HEK293T (cell line): ENCODE measurements around the gene PORCN.

Source experiments
- CTCF ChIA-PET: fragments of 350-600 bp; formaldehyde crosslinking; extraction: SDS; loops from one replicate; lab custom pipeline; 2021; ENCODE audit warnings: antibody characterized with exemption, inconsistent platforms; lab: Yijun Ruan, JAX
- POLR2A ChIA-PET: fragments of 350-600 bp; formaldehyde crosslinking; extraction: SDS; loops from one replicate; lab custom pipeline; 2020; ENCODE audit warnings: antibody characterized with exemption, inconsistent platforms; lab: Yijun Ruan, JAX
- DNase-seq: peaks from one replicate; pipeline ENCODE4 v3.0.0; 2012; ENCODE audit warnings: mixed read lengths; ENCODE audit errors: extremely low spot score
- ARNT ChIP-seq: fragments of 450-650 bp; IDR thresholded peaks from 2 replicates; pipeline ENCODE4 v1.6.1; 2017; ENCODE audit warnings: mild to moderate bottlenecking
- BHLHE40 ChIP-seq: fragments of 450-650 bp; IDR thresholded peaks from 2 replicates; pipeline ENCODE4 v1.6.1; 2016; ENCODE audit warnings: mild to moderate bottlenecking, moderate library complexity, borderline replicate concordance
- CTBP1 ChIP-seq: fragments of 450-650 bp; IDR thresholded peaks from 2 replicates; pipeline ENCODE4 v1.6.1; 2016; ENCODE audit warnings: borderline replicate concordance
- ELF4 ChIP-seq: fragments of 450-650 bp; IDR thresholded peaks from 2 replicates; pipeline ENCODE4 v1.6.1; 2017; ENCODE audit warnings: antibody characterized with exemption
- FOXA1 ChIP-seq: fragments of 450-650 bp; IDR thresholded peaks from 2 replicates; pipeline ENCODE4 v1.6.1; 2016; ENCODE audit warnings: mild to moderate bottlenecking
- FOXK2 ChIP-seq: fragments of 450-650 bp; IDR thresholded peaks from 2 replicates; pipeline ENCODE4 v1.6.1; 2016; ENCODE audit warnings: mild to moderate bottlenecking
- FOXM1 ChIP-seq: fragments of 450-650 bp; IDR thresholded peaks from 2 replicates; pipeline ENCODE4 v1.6.1; 2017; ENCODE audit warnings: mild to moderate bottlenecking, borderline replicate concordance
- HDGF ChIP-seq: fragments of 450-650 bp; IDR thresholded peaks from 2 replicates; pipeline ENCODE4 v1.6.1; 2017; ENCODE audit warnings: antibody characterized with exemption, borderline replicate concordance
- L3MBTL2 ChIP-seq: fragments of 450-650 bp; conservative IDR thresholded peaks from 2 replicates; pipeline ENCODE4 v1.6.1; 2016; ENCODE audit warnings: mild to moderate bottlenecking
- LEF1 ChIP-seq: fragments of 450-650 bp; IDR thresholded peaks from 2 replicates; pipeline ENCODE4 v1.6.1; 2017; ENCODE audit warnings: mild to moderate bottlenecking, borderline replicate concordance
- NFRKB ChIP-seq: fragments of 450-650 bp; IDR thresholded peaks from 2 replicates; pipeline ENCODE4 v1.6.1; 2016; ENCODE audit warnings: mild to moderate bottlenecking, moderate library complexity
- PKNOX1 ChIP-seq: fragments of 450-650 bp; IDR thresholded peaks from 2 replicates; pipeline ENCODE4 v1.6.1; 2016
- SP1 ChIP-seq: fragments of 450-650 bp; IDR thresholded peaks from 2 replicates; pipeline ENCODE4 v1.6.1; 2017
- SUZ12 ChIP-seq: fragments of 450-650 bp; IDR thresholded peaks from 2 replicates; pipeline ENCODE4 v1.6.1; 2016; ENCODE audit warnings: mild to moderate bottlenecking
- TARDBP ChIP-seq: fragments of 450-650 bp; IDR thresholded peaks from 2 replicates; pipeline ENCODE4 v1.6.1; 2016
- ZNF384 ChIP-seq: fragments of 450-650 bp; IDR thresholded peaks from 2 replicates; pipeline ENCODE4 v1.6.1; 2016

Gene PORCN

DNA sequence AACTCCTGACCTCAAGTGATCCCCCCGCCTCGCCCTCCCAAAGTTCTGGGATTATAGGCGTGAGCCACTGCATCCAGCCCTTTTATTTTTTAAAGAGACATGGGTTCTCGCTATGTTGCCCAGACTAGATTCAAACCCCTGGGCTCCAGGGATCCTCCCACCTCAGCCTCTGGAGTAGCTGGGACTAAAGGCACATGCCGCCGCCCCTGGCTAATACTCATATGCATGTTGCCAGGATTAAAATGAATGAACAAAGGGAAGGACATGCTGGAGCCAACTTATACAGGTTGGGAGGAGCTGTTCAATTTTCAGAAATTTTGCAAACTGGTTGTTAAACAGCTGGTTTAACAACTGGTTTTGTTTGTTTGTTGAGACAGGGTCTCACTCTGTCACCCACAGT lies 34.2 kb upstream of the PORCN start:
- ChIA-PET POLR2A (interaction anchor here (1.2 kb wide), 1 partner anchor 33 kb away, joined by 3 read pairs; no protein-coding TSS in a partner anchor), CTCF (no interaction called here)
- TF ChIP-seq FOXK2 (no peak), SUZ12 (no peak), FOXA1 (no peak), LEF1 (no peak), FOXM1 (no peak), L3MBTL2 (no peak), BHLHE40 (no peak), ZNF384 (no peak), PKNOX1 (no peak), HDGF (no peak), TARDBP (no peak)
- no peak for DNase-seq

GRCh38 chrX:48475296-48475695 lies 33.5 kb upstream of the PORCN start:
- ChIA-PET CTCF (no interaction called here), POLR2A (interaction anchor here (0.6 to 1.1 kb wide), 2 partner anchors 8 to 11 kb away, joined by 3 to 4 read pairs; no protein-coding TSS in a partner anchor)
- TF ChIP-seq TARDBP (no peak), SUZ12 (no peak), ARNT (no peak), BHLHE40 (no peak), FOXK2 (no peak), LEF1 (no peak)
- no peak for DNase-seq

- TF ChIP-seq PKNOX1, result no peak
- peak; percentile 78 for TF ChIP-seq L3MBTL2
- TF ChIP-seq ZNF384, result no peak
- TF ChIP-seq FOXA1, result no peak
- TF ChIP-seq SP1, result no peak
- no peak for TF ChIP-seq FOXM1
- no peak for TF ChIP-seq ELF4
- no peak for TF ChIP-seq CTBP1
- TF ChIP-seq ARNT, result peak; percentile 32; the same call in 1 of the 2 replicates
- no peak for TF ChIP-seq HDGF
- TF ChIP-seq BHLHE40, result no peak
- no peak for TF ChIP-seq NFRKB
- TF ChIP-seq SUZ12, result 0 out of 2 replicates have a peak, but pooled peaks have one; percentile 32
- TF ChIP-seq FOXK2, result no peak
- peak; percentile 86 for TF ChIP-seq TARDBP
- no peak for TF ChIP-seq LEF1
- DNase-seq, result peak; percentile 81
- CTCF ChIA-PET, result no interaction called here
- POLR2A ChIA-PET, result interaction anchor here (1.1 kb wide), 1 partner anchor 9 kb away, joined by 4 read pairs; no protein-coding TSS in a partner anchor
Measured at GRCh38 chrX:48475774-48476577, 32.8 kb upstream of the PORCN start, which contains the start of gene FTSJ1. TSS of gene FTSJ1 (plus strand) at chrX:48476199. CDS start at chrX:48478048, 1,849 bp downstream.

- DNase-seq, result no peak
- CTCF ChIA-PET, result no interaction called here
- POLR2A ChIA-PET, result interaction anchor here (0.5 kb wide), 1 partner anchor 16 kb away, joined by 4 read pairs; no protein-coding TSS in a partner anchor
Measured at GRCh38 chrX:48476919-48477318, 31.9 kb upstream of the PORCN start.

DNA sequence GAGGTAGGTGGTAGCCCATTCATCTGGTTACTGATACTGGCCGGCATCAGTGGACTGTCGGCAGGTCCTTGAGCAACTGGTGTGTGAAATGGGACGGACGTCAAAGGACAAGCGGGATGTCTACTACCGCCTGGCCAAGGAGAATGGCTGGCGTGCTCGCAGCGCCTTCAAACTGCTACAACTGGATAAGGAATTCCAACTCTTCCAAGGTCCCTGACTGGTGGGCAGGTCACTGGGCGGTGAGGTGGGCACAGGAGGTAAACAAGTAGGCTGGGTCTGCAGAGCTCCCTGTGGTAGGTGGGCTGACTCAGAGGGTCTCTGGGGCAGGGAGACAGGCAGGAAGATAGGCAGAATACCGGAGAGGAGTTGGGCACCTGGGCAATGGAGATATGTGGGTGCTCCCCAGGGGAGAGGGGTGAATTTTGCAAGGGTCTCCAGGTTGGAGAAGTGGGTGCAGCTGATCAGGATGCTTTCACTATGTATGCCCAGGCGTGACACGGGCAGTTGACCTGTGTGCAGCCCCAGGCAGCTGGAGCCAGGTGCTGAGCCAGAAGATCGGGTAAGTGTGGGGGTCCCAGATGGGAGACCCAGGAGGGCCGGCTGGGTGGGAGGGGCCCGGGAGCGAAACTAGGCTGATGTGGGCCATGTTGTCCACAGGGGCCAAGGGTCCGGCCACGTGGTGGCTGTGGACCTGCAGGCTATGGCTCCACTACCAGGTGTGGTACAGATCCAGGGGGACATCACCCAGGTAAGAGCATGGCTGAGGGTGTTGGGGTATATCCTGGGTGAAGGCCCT lies 30.6 kb upstream of the PORCN start:
- DNase-seq, result no peak
- no peak for TF ChIP-seq ELF4
- TF ChIP-seq ZNF384, result no peak
- no peak for TF ChIP-seq SP1
- no peak for TF ChIP-seq PKNOX1
- TF ChIP-seq SUZ12, result no peak
- TF ChIP-seq FOXM1, result no peak
- no peak for TF ChIP-seq L3MBTL2
- no peak for TF ChIP-seq TARDBP
- no peak for TF ChIP-seq LEF1
- TF ChIP-seq FOXK2, result no peak
- TF ChIP-seq ARNT, result no peak
- TF ChIP-seq HDGF, result no peak
- no peak for TF ChIP-seq NFRKB
- CTCF ChIA-PET, result no interaction called here
- POLR2A ChIA-PET, result no interaction called here

More at GRCh38 chrX:48476919-48477318, 31.9 kb upstream of the PORCN start:
- no peak for TF ChIP-seq BHLHE40
- no peak for TF ChIP-seq TARDBP
- no peak for TF ChIP-seq L3MBTL2
- TF ChIP-seq FOXA1, result no peak
- no peak for TF ChIP-seq PKNOX1
- TF ChIP-seq SUZ12, result no peak
- no peak for TF ChIP-seq SP1
- TF ChIP-seq ELF4, result no peak
- TF ChIP-seq FOXK2, result no peak
- TF ChIP-seq LEF1, result no peak
- no peak for TF ChIP-seq HDGF
- no peak for TF ChIP-seq FOXM1
